HG02623 (cell line): ENCODE measurements around the gene EPHA3.

ENCODE experiments used
- ATAC-seq: cut with Tn5 transposase; IDR thresholded peaks from one replicate; pipeline ENCODE4 v1.9.1; 2021; ENCODE audit warnings: moderate library complexity; ENCODE audit not compliant: unreplicated experiment

EPHA3 gene

GRCh38 chr3:89144080-89144479 lies 36.7 kb downstream of the EPHA3 start:
- no peak for ATAC-seq

DNA sequence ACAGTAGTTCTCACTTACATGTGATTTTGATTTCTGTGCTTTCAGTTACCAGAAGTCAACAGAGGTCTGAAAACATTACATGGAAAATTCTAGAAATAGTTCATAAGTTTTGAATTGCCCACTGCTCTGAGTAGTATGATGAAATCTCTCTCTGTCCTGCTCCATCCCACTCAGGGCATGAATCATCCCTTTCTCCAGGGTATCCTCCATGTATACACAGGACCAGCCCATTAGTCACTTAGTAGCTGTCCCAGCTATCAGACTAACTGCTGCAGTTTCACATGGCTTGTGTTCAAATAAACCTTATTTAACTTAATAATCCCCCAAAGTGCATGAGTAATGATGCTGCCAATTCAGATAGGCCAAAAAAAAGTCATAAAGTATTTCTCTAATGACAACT lies 38.6 kb downstream of the EPHA3 start:
- ATAC-seq, result no peak

DNA sequence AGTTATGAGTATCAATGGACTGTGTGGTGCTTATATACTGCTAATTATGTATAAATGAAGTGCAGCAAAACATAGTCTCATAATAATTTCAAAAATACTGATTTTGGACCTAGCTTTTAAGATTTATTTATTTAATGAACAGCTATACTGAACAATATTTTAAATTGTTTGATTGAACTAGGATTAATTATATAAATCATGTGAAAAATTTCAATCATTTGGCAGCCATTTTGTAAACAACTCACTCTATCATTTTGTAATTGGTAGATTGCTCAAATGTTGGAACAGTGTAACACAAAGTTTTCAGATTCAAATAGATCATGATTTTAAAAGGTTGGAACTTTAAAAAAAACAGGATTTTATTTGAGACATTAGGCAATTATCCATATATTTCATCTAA lies 47.0 kb downstream of the EPHA3 start:
- ATAC-seq, result no peak

DNA sequence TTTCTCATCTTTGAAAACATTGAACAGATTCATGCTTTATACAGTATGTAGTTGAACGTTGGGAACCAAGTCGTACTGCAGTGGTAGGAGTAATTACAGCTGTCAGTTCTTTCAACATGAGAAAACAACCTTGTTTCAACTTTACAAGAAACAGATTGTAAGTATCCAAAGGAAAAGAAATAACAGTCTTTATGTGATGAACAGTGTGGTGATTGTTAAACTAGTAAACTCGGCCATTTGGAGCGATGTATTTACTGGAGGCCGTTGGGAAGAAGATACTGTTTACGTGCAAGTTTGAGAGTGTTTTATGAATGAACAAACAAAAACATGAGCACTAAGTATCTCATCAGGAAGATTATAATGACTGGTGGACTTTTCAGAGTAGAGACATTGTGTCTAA lies 48.4 kb downstream of the EPHA3 start:
- ATAC-seq, result no peak

- no peak for ATAC-seq
Observed at GRCh38 chr3:89157575-89157974, 50.2 kb downstream of the EPHA3 start.

- no peak for ATAC-seq
Observed at GRCh38 chr3:89159605-89160004, 52.2 kb downstream of the EPHA3 start.

GRCh38 chr3:89164774-89165173 lies 57.4 kb downstream of the EPHA3 start:
- no peak for ATAC-seq

GRCh38 chr3:89165636-89166263 lies 58.3 kb downstream of the EPHA3 start:
- ATAC-seq, result no peak

DNA sequence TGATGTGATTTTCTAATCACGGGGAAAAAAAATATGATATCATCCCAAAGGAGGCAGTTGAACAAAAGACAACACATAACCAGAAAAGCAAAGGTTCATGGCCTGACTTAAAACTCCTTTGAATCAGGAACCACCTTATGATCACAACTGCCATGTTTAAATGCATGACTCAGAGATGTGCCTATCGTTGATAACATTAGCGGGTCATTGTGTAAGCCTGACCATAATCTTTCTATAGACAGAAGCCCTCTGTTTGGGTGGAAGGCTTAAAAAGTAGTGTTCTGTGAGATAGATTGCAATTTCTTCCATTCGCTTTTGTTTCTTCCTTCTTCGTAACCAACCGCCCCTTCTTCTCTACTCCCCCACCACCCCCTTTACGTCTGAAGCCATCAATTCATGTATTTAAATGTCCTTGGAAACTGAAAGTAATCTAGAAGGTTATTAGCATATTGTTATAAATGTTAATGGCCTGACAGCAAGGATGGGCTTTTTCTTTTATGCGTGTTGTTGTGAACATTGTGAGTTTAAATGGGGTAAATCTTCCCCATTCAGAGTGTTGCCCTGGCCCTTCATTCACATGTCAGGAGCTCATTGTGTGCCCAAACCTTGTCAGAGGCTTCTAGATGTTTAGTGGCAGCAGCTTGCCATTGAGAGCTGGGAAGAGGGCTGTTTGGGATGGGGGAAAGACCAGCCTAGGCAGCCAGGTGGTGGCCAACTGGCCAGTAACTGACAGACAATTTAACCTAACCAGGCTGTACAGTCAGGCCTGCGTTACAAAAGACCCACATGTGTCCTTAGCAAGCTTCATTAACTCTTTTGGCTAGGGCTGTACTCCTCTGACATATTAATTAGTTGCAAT lies 64.5 kb downstream of the EPHA3 start:
- ATAC-seq, result no peak

DNA sequence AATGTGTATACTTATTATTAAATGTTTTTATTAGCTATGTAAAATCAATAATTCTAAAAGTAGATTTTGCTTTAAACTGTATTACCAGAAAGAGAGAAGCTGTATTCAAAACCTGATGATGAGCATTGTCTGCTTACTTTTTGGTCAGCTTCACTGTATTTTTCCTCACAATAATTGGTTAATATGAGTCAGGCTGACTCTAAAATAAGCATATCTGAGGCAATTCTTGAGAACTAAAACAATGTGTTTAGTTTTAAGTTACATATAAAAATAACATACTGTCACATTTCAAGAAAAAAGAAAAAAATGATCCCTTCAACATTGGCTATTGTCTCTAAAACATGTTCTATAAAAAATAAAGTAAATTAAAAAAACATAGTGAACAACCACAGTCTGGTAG lies 66.1 kb downstream of the EPHA3 start:
- ATAC-seq, result no peak

DNA sequence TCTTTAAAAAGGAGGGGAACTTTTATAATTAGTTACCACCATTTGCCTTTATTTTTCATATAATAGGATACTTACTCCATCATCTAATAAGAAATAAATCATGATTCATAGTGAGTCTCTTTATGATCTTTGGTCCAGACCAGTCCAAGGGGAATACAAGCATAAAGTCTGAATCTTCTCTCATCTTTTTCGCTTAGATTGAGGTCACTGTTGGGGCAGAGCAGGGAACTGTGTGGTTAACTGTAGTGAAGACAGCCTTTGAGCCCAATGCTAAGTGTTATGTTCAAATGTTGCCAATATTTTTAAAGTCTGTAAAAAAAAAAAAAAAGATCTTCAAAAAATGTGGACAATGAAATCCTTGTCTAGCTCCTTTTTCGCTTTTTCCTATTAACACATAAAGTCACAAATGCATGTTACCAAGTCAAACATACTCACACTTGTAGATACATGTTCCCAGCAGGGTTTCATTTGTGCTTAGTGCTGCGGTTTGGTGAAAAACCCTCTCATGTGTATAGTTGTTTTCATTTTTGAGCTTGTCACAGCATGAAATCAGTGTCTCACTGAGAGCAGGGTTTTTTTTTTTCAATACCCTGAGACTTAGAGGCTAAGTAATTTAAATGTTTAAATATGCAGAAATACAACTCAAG lies 72.1 kb downstream of the EPHA3 start:
- no peak for ATAC-seq

GRCh38 chr3:89180334-89180733 lies 72.9 kb downstream of the EPHA3 start:
- ATAC-seq, result no peak

DNA sequence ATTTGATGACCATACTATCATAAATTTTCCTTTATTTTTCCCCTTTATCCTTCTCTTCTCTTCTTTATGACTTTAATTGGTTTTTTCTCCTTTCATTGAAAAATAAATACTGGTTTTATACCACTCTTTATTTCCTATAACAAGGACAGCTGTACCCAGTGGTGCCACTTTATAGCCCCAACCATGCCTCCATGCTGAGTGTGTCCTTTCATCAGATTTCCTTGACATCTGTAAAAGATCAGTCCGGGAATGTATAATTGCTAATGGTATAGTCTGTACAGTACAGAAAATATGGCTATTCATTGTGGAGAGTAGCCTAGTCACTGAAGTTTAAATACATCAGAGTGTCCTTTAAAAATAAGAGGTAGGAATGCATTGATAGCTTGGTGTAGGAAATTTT lies 74.6 kb downstream of the EPHA3 start:
- no peak for ATAC-seq

DNA sequence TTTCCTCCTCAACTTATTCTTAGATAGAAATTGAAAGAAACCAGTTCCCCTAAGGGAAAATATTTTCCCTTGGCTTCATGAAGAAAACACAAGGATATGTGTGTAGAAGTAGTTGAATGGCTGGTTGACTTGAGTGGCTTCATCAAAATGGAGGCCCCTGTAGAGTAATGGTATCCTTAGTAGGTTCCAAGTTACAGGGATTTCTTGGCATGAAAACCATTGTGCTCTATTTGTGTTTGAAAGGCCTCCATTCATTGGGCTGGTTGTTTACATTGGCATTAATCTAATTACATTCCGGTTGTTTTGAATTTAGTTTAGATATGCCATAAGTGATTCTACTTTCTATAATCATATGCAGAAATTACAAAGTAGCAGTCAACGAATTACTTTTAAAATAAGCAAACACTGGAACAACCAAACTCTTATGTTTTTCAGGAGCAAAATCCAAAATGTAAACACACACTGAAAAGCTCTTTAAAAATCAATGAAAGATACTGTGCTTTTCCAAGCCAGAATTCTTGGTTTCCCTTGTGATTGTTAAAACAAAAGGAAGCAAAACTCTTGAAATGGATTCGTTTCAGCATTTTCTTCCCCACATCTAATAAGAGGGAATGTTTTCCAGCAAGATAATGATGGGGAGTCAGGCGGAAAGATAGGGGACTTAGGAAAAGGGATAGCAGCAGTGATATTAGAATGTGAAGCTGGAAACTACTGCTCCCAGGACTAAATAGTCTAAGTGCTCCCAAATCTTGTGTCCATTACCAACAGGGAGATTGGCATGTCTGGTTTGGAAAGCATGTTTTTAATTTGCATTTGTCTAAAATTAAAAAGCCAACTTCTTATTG lies 77.0 kb downstream of the EPHA3 start:
- no peak for ATAC-seq

GRCh38 chr3:89186456-89186855 lies 79.0 kb downstream of the EPHA3 start:
- ATAC-seq, result no peak

DNA sequence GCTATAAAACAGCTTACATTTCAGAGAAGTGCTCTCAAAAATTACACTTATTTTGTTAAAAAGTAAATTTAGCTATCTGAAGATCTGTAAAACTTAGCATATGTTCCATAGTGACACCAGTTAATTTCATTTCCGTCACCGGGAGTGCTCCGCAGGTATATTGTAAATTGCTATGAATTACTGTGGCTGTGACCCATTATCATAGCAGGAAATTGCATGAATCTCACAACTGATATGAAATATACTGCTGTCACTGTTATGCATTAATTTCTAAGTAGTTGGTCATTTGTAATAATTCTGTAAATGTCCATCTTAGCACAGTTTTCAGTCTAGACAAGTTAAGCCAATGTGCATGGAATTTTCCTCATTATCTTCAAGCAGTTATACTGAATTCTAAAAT lies 91.2 kb downstream of the EPHA3 start:
- ATAC-seq, result no peak

DNA sequence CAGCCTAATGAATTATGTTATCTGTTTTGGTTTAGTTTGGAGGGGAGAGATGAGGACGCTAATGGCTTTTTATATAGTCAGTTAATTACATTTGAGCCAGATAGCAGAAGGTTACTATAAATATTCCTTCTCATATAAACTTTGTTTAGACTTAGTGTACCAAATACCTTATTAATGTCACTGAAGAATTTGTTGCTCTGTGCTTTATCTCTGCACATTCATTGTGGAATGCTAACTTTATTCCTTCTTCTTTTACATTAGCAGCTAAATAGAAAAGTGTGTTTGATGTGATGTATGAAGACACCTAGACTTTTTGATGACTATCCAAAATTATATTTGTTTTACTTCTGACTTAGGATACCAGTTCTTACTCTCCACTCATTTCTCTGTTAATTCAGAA lies 105.2 kb downstream of the EPHA3 start:
- no peak for ATAC-seq

DNA sequence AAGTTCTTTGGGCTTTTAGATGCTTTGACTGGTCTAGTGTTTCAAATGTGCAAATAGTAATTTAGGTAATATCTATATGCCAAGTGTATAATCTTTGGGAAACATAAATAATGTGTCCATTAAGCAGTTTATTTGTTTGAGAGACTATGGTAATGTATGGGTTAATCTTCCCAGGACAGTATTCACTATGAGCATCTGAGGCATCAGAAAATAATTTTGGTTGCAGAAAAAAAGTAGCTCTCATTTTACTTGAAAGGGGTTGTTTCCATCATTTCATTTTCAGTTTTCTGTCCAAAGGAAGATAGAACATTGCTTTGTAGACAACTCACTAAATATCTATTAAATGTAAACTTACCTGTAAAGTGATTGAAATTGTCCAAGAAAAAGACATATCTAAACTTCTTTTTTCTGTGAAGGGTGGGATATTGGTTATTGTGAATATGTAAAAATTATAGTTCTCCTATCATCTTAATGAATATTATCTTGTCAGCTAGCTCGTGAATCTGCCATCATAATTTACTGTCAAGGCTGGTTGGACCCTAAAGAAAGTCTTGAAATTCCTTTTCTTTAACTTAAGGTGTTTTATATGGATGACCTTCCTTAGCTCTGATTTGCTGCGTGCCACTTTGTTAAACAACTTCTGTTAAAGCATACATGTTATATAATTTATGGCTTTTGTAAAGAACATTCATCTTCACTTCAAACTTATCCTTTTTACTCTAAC lies 108.8 kb downstream of the EPHA3 start:
- no peak for ATAC-seq

DNA sequence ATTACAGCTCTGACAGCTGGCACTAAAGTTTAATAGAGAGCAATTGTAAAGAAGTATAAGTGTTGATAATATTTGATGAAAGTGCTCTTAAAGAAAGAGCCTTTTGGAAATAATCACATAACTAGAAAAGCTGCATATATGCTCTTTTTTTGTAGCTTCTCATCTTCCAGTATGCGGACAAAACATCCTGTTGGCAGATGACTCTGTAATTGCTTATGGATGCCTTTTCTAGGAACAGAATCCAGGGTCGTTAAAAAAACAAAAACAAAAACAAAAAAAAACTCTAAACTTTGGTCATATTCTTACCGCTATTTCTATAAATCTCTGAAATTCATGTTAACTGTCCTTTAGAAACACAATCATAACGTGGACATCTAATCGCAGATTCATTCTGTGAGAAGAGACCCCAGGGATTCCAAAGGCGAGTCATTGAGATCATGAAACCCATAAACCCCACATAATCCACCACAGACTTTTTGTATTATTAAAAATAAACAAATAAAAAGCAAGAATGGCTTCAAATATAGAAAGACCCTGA lies 109.8 kb downstream of the EPHA3 start:
- ATAC-seq, result no peak

DNA sequence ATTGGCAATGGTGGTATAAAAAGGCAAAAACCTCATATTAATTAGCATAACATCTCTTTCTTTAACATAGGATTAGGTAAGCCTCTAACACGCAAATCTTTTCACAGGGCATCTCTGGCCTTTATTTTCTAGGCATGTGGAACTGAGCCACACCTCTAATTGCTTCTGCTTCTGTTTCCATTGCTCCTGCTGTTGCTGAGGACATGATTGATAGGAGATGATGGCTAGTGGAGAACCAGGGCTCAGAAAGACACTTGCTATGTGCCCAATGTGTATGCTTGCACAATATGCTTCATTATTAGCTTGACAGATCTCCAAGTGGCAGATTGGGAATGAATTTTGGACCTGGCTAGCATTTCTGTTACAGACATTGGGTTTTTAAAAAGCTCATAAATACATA lies 114.5 kb downstream of the EPHA3 start:
- ATAC-seq, result no peak
